K562 (cell line): Measurements from ENCODE around the gene TMEM234. TPM values are rescaled to one million over a fixed set of nuclear protein-coding genes. Genes with fewer than 3 reads are reported as not detected.
A peak's percentile ranks its signal among the peaks of the same experiment; 100 is the strongest.

Experiments used
- ATF2 ChIP-seq: sonication (generic); formaldehyde crosslinking; IDR thresholded peaks from 2 replicates; pipeline ENCODE4 v1.8.1; 2022; ENCODE audit warnings: missing genetic modification reagents
- BACH1 ChIP-seq: fragments of 200-800 bp; sonication (Bioruptor generic); IDR thresholded peaks from 2 replicates; pipeline ENCODE4 v1.6.1; 2016; ENCODE audit warnings: missing genetic modification characterization, missing compliant biosample characterization
- CCNT2 ChIP-seq: IDR thresholded peaks from 2 replicates; pipeline ENCODE4 v1.6.1; 2011; ENCODE audit warnings: borderline replicate concordance, low read depth, mild to moderate bottlenecking, moderate library complexity, mixed read lengths, low read length; ENCODE audit not compliant: insufficient read length; ENCODE audit errors: extremely low read depth
- DPF2 ChIP-seq: fragments of 450-650 bp; IDR thresholded peaks from 2 replicates; pipeline ENCODE4 v1.6.1; 2016
- HDAC1 ChIP-seq, 2 experiments: fragments of 450-650 bp; IDR thresholded peaks; 2 replicates each; pipeline ENCODE4 v1.6.1; 2016 to 2017; ENCODE audit warnings: inconsistent platforms in 1 of 2, mild to moderate bottlenecking in 1 of 2, moderate library complexity in 1 of 2
- HEY1 ChIP-seq: fragments of 250-450 bp; sonication (Bioruptor Pico); IDR thresholded peaks from 2 replicates; pipeline ENCODE4 v1.5.0; 2020; ENCODE audit warnings: mild to moderate bottlenecking, moderate library complexity, borderline replicate concordance
- HNRNPUL1 ChIP-seq: fragments of 200-400 bp; formaldehyde crosslinking; IDR thresholded peaks from 2 replicates; pipeline ENCODE4 v1.6.1; 2017; ENCODE audit warnings: low read length
- ILF3 ChIP-seq: fragments of 450-650 bp; IDR thresholded peaks from 2 replicates; pipeline ENCODE4 v1.6.1; 2018; ENCODE audit warnings: antibody characterized with exemption, mild to moderate bottlenecking, moderate library complexity, borderline replicate concordance
- JUND ChIP-seq, 2 experiments: IDR thresholded peaks; 2 replicates in 1 of 2; 3 replicates in 1 of 2; pipeline ENCODE4 v1.6.1; 2011; ENCODE audit warnings: borderline replicate concordance in 2 of 2, low read depth in 2 of 2, low read length in 2 of 2, improper control_type of control experiment in 1 of 2, missing biosample characterization in 1 of 2, missing genetic modification characterization in 1 of 2, missing genetic modification reagents in 1 of 2
- NCOR1 ChIP-seq: fragments of 450-650 bp; IDR thresholded peaks from 2 replicates; pipeline ENCODE4 v1.6.1; 2016; ENCODE audit warnings: mild to moderate bottlenecking, moderate library complexity
- NRF1 ChIP-seq, 2 experiments: fragments of 450-650 bp; IDR thresholded peaks in 1 of 2; conservative IDR thresholded peaks in 1 of 2; 2 replicates each; pipeline ENCODE4 v1.6.1; 2014; ENCODE audit warnings: mild to moderate bottlenecking in 2 of 2
- TFAM ChIP-seq: fragments of 250-450 bp; sonication (Bioruptor Pico); conservative IDR thresholded peaks from 2 replicates; pipeline ENCODE4 v1.5.0; 2021; ENCODE audit warnings: mild to moderate bottlenecking, moderate library complexity
- ZBTB33 ChIP-seq: sonication (generic); formaldehyde crosslinking; IDR thresholded peaks from 2 replicates; pipeline ENCODE4 v1.8.1; 2023; ENCODE audit warnings: mild to moderate bottlenecking, missing genetic modification reagents
- ZKSCAN8 ChIP-seq: fragments of 200-800 bp; sonication (Bioruptor generic); IDR thresholded peaks from 2 replicates; pipeline ENCODE4 v1.6.1; 2016; ENCODE audit warnings: missing genetic modification characterization, missing compliant biosample characterization
- ZNF398 ChIP-seq: fragments of 250-450 bp; sonication (Bioruptor Pico); IDR thresholded peaks from 2 replicates; pipeline ENCODE4 v1.8.0; 2021; ENCODE audit warnings: moderate library complexity, mild to moderate bottlenecking, inconsistent platforms
- ZNF518B ChIP-seq: fragments of 250-450 bp; sonication (Bioruptor Pico); IDR thresholded peaks from 2 replicates; pipeline ENCODE4 v1.5.0; 2021; ENCODE audit warnings: mild to moderate bottlenecking, moderate library complexity
- ZNF740 ChIP-seq, 3 experiments: fragments of 200-800 bp in 1 of 3; sonication (Bioruptor generic) in 1 of 3; sonication (generic) in 1 of 3; formaldehyde crosslinking in 1 of 3; IDR thresholded peaks; 2 replicates each; pipeline versions ENCODE4 v1.6.1 to v1.8.0; 2016 to 2022; ENCODE audit warnings: mild to moderate bottlenecking in 2 of 3, missing compliant biosample characterization in 2 of 3, missing genetic modification characterization in 2 of 3, missing genetic modification reagents in 1 of 3
- polyA plus RNA-seq, 8 experiments: library from polyadenylated mRNA; depleted of rRNA in 4 of 8; stranded (reverse) in 5 of 8; unstranded in 3 of 8; fragments of >200 nt; fragmentation: Nextera tagmentation in 2 of 8; fragmentation: Illumina TruSeq in 1 of 8; extraction: Ambion mirVana in 2 of 8; extraction: Trizol in 1 of 8; gene quantifications; 2 replicates each; pipeline versions ENCODE4 v1.2.1 to v1.2.3, GENCODE V29; 2011 to 2014; ENCODE audit warnings: inconsistent platforms in 1 of 8, missing spikeins in 1 of 8
- total RNA-seq, 7 experiments: library from RNA; depleted of rRNA in 6 of 7; stranded (reverse); fragments of >200 nt in 6 of 7; fragmentation: Illumina TruSeq in 2 of 7; extraction: Trizol in 2 of 7; gene quantifications; 2 replicates each; pipeline versions ENCODE4 v1.2.1 to v1.2.3, GENCODE V29; 2011 to 2021; ENCODE audit warnings: low replicate concordance in 1 of 7

TMEM234 gene
- total and polyA plus RNA-seq, 9 of the 15 experiments (the other 6 are each of a cell fraction or from before 2014, with no cell fraction given): 5.0 to 12.9 (median 7.6) TPM

GRCh38 chr1:32242341-32242851, 20.2 kb upstream of the TMEM234 start (continued):
- TF ChIP-seq ZNF740 (CRISPR knock-in tag; IDR thresholded peaks at IDR 0.05): no peak
- TF ChIP-seq ZNF740 (tag; IDR thresholded peaks at IDR 0.05): no peak
- no peak for TF ChIP-seq HNRNPUL1
- no peak for TF ChIP-seq TFAM (CRISPR knock-in tag)
- peak; percentile 40; the same call in 1 of the 2 replicates for TF ChIP-seq DPF2
- no peak for TF ChIP-seq ILF3
- TF ChIP-seq ZNF398: no peak
- TF ChIP-seq JUND (IDR thresholded peaks at IDR 0.05; ENCODE audit: borderline replicate concordance, low read depth, low read length): no peak
- no peak for TF ChIP-seq JUND (tag; IDR thresholded peaks at IDR 0.05; ENCODE audit: borderline replicate concordance, low read depth, low read length)
- TF ChIP-seq BACH1: no peak
- TF ChIP-seq CCNT2: no peak
- TF ChIP-seq ZNF518B (CRISPR knock-in tag): no peak
- TF ChIP-seq NCOR1: no peak
- TF ChIP-seq HEY1 (CRISPR knock-in tag): no peak
- TF ChIP-seq HDAC1 (IDR thresholded peaks at IDR 0.05): peak in 1 of 2 experiments; percentile 45; a peak in 2 of 4 replicates
- TF ChIP-seq ZBTB33 (CRISPR knock-in tag): peak; percentile 52; the same call in 1 of the 2 replicates
- TF ChIP-seq ZKSCAN8 (CRISPR knock-in tag): no peak
- TF ChIP-seq ATF2: no peak
- TF ChIP-seq NRF1 (conservative IDR thresholded peaks at IDR 0.05 in 1 of 2, IDR thresholded peaks at IDR 0.05 in 1 of 2): no peak
